HG02642 (cell line): Measurements from ENCODE around the gene ABHD4.
"Not testable (repeated sequence)": the region's sequence is repeated elsewhere in the genome, so short reads cannot be mapped to it uniquely, and the experiment has no call there.

ENCODE experiments used
- ATAC-seq: cut with Tn5 transposase; IDR thresholded peaks from one replicate; pipeline ENCODE4 v1.9.1; 2021; ENCODE audit warnings: mild to moderate bottlenecking; ENCODE audit not compliant: unreplicated experiment, poor library complexity

The ABHD4 gene

GRCh38 chr14:22587677-22588422, 10.2 kb upstream of the ABHD4 start:
- not testable (repeated sequence) for ATAC-seq

DNA sequence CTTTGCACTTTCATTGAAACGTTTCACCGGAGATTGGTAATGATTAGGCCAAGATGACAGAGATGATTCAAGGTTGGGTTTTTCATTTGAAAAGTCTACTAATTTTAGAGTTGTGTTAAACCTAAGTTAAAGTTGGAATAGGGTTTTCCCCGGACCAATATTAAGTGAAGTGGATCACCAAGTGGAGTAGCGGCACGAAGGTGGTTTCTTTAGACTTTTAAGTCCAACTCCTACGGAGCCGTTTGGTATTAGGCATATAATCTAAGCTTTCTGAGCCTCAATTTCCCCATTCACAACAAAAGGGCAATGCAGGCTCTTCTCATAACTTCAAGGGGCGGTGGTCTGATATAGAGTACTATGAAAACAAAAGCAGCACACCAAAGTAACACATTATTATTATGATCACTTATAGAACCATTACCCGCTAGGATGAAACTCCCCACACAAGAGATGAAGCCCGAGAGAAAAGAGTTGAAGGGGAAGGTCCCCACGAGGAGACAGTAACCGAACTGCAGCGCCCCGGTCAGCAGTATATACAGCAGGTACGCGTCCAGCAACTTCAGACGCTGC, 9.5 kb upstream of the ABHD4 start:
- no peak for ATAC-seq

DNA sequence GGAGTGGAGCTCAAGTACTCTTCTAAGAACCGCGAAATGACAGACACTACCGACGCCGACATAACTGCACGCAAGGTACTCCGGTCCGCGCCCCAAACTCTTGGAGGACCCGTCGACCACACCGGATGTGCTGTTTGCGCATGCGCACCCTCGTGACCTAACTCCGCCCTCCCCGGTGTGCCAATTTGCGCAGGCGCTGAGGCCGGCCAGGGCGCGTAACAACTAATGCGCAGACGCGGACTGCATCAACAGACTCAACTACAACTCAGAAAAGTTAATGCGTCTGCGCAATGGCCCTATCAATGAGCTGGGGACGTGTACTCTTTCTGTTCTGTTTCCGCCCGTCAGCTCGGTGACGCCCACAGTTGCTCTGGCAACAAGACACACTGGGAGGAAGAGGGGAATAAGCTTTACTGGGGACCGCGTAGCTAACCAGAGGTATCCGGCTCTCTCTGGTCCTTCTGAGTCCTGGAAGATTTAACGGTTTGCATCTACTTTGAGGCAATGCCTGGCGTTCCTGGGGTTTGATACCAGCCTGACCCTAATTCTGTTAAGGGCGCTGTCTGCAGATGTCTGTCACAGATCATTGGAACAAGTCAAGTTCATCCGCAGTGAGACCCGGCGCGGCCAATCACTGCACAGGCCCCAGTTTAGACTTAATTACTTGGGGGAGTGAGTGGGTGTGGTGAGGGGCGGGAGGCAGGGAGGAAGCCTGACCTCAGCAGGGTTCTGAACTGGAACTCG, 8.8 kb upstream of the ABHD4 start, which contains the start of gene DAD1:
Gene DAD1 (minus strand): TSS at position 129 of the 744 bp plus-strand sequence. CDS start 67 bp downstream, at position 62.
- ATAC-seq, result peak; percentile 92

DNA sequence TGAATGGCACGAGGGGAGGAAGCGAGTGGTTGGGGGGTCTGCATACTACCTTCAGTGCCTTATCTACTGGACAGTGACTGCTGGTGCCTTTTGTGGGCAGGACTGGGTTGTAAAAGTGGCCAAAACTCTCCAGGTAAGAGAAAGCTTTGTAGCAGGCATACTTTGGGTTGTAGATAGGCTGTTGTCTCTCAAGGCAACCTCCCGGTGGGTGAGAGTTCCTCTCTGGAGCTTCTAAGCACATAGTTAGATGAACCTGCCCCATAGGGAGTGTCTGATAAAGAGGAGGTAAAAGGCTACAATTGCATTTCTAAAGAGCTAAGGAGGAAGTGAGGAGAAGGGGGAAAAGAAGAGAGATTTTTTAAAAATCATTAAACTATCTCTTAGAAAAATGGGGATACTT, 4.9 kb upstream of the ABHD4 start:
- ATAC-seq, result no peak

- no peak for ATAC-seq
Observed at GRCh38 chr14:22593601-22594000, 4.5 kb upstream of the ABHD4 start.

GRCh38 chr14:22594156-22594716, 3.9 kb upstream of the ABHD4 start:
- no peak for ATAC-seq

DNA sequence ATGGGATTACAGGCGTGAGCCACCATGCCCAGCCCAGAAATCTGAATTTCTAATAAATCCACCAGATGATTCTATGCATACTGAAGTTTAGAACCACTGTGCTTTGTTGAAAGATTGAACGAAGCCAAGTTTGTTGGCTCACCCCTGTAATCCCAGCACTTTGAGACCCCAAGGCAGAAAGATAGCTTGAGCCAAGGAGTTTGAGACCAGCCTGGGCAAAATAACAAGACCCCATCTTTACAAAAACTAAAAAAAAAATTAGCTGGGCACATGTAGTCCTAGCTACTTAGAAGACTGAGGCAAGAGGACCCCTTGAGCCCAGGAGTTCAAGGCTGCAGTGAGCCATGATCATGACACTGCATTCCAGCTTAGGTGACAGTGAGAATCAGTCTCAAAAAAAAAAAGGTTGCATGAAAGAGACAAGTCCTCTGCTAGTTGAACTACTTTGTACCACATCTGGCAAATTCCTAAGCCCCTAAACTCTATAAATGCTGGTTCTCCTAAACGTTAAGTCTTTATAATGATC, 1.7 kb upstream of the ABHD4 start:
- no peak for ATAC-seq

- ATAC-seq, result no peak
Observed at GRCh38 chr14:22597265-22597664, 835 bp upstream of the ABHD4 start.

DNA sequence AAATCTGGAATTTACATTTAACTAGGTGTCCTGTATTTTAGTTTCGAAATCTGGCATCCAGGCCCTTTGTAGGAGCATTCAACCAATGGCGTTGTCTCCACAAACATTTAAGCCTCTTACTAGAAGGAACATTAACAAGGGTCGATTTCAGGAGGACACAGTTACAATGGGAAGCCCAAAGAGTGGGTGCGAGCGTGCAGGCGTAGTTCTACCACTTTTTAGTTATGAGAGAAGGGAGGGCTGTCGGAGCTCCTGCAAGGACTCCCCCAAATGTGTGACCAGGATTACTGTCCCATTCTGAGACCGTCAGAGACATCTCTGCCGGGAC, 365 bp upstream of the ABHD4 start:
- no peak for ATAC-seq

- peak; percentile 42 for ATAC-seq
Observed at GRCh38 chr14:22598896-22599244, 770 bp downstream of the ABHD4 start.

DNA sequence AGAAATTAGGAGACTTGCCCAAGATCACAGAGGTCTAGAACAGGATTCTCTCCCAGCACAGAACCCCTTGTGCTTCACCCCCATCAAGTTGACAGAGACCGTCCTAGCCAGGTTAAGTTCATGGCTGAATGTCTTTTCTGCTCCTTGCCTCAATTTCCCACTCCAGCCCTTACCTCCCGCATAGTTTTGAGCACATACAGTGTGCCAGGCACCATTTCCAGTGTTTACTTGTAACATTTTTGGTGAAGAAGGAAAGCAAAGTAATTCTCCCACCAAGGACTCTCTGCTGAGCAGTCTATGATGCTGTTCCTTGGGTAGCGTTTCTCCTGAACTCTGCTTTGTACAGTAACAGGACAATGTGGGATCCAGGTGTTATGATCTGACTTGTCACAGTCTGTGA, 1.2 kb downstream of the ABHD4 start:
- no peak for ATAC-seq

DNA sequence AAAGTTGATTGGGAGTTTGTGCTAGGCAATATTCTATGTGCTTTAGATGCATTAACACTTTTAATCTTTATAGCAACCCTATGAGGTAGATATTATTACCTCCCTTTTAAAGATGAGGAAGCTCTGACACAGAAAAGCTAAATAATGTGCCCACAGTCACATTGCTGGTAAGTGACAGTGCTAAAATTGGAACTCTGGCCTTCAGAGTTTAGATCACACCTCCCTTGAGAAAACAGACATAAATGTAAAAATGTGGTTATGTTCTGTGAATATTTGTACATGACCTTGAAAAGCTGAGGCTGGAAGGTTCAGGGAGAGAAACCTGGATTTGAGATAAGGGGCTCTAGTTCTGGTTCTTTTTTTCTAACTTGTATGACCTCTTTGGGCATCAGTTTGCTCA, 1.9 kb downstream of the ABHD4 start:
- ATAC-seq, result no peak

GRCh38 chr14:22601456-22601855, 3.4 kb downstream of the ABHD4 start:
- no peak for ATAC-seq

DNA sequence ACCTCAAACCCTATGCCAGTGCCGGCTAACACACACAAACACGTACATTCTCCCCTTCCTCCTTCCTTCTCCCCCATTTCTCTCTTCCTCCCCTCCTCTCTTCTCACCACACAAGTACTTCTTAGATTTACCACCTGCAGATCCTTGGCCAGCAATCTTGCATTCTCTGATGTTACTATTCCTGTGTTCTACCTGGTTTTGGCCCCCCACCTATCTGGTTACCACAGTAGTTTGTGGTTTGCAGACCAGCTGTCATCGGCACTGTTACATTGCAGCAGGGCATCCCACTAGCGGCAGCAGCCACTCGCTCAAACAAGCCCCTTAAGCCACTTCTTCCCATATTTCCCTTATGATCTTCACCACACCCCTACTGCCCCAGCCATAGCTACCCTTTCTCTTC, 3.9 kb downstream of the ABHD4 start:
- no peak for ATAC-seq

GRCh38 chr14:22602862-22603261, 4.8 kb downstream of the ABHD4 start:
- ATAC-seq, result no peak

DNA sequence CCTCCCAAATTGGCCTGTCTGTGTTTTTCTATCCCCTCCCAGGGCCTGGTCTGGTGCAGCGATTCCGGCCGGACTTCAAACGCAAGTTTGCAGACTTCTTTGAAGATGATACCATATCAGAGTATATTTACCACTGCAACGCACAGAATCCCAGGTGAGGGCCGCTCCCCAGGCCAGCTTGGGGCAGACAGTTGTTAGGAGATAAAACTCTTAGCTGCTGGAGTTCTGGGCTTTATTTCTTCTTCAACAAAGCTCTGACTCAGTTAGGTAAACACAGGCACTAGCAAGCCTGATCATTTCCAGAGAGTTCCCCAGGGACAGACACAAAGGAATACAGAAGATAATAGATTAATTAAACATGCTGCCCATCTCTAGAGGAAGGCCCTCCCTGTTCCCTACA, 8.3 kb downstream of the ABHD4 start:
- ATAC-seq, result no peak

DNA sequence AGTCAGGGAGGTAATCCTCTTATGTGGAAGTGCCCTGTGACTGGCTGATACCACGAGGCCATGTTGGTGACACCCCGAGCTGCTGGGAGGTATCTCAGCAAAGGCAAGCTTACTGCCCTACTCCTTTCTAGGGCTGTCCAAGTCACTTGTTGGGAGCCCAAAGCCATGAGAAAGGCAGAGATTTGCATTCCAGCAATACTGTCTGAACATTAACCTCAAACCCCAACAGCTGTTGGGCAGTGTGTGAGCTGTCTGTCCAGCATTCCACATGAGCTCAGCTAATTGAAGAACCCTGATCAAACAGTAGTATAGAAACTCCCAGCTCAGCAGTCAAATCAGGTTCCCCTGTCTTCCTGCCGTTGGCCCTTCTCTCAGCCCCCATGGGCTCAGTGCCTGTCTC, 9.2 kb downstream of the ABHD4 start:
- no peak for ATAC-seq

DNA sequence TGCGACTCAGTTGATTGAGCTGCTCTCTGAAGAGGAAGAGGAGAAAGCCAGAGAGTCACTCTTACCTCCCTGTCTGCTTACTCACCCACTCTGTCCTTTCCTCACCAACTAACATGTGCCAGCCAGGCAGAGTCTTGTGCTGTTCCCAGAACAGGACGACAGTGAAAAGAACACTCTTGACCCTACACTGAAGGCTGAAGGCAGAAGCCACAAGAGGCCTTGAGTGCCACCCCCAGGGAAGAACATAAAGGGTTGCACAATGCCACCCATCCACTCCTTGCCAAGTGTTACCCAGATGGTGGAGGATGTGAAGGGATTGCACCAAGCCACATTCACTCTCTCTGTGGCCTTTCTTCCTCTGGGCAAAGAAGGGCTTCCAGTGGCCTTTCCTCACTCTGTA, 12.8 kb downstream of the ABHD4 start:
- ATAC-seq, result no peak

DNA sequence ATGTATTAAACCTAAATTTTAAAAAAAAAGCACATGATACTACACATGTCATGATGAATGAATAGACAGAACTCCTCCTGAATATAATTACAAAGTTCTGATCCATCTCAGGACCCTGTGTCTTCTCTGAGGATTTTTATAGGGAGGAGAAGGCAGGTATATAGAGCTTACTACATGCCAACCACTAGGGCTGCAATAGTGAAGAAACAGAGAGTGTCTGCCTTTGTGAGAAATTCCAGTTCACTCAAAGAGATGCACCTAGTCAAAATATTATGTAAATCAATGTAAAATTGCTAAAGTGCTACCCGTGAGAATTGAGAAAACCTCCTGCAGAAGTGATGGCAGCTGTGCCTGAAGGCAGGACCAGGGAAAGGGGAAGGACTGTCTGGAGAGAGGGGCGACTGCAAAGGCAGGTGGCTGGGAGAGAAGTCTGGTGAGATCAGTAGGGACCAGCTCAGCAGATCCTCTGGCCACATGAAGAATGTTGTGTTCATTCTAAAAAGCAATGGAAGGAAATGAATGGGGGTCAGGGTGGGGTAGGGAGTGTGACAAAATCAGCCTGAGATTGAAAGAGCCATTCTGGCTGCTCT, 15.1 kb downstream of the ABHD4 start:
- no peak for ATAC-seq

DNA sequence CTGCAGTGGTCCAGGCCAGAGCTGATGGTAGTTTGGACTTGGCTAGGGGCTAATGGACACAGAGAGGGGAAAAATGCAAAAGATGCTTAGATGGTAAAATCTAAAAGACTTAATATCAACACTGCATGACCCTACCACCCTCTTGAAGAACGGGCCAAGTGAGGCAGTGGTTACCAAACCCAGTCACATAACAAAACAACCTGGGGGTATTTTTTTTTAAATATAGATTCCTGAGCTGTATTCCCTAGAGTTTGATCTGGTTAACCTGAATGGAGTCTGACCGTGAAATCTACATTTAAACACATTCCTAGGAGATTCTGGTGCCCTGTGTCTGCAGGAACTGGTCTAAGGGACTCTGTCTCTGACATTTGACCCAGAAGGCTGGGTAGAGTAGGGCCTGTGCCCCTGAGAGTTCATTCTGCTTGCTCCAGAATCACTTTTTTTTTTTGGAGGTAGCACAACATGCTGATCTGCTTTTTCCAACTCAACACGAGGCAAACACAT, 15.7 kb downstream of the ABHD4 start:
- ATAC-seq, result no peak
